Daoy (cell line): ENCODE results near the gene NR2F6. TPM values are rescaled to one million over a fixed set of nuclear protein-coding genes. Genes with fewer than 3 reads are reported as not detected.
"Not testable (repeated sequence)": the region's sequence is repeated elsewhere in the genome, so short reads cannot be mapped to it uniquely, and the experiment has no call there.

Experiments used
- DNase-seq: peaks from one replicate; pipeline ENCODE4 v3.0.0-alpha.2; 2015; ENCODE audit warnings: low read depth
- total RNA-seq: library from RNA; depleted of rRNA; stranded (reverse); fragments of >200 nt; shearing (Covaris generic); gene quantifications from 2 replicates; pipeline ENCODE4 v1.2.3, GENCODE V29; 2014; rRNA removed

NR2F6 gene
- 44.5 and 51.8 TPM in 2 replicates for total RNA-seq

DNA sequence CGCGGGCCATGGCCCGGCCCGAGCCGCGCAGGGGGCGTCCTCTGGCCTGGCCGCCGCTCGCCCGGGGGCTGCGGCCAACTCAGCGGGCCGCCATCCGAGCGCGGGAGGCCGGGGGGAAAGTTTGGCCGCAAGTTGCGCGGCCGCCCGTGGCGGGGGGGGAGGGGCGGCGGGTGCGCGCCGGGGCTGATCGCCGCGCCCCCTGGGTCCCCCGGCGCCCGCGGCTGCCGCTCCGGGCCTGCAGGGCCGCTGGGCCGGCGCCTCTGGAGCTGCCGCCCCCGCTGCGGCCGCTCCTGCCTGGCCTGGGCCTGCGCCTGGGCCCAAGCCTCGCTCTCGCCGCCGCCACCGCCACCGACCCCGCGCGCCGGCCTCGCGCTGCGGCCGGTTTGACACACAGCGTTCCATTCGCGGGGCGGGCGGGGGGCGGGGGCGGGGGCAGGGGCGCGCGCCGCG is at the start of gene NR2F6:
Gene NR2F6, minus strand, starts transcription at position 385 of the 450 bp plus-strand sequence. CDS start 699 bp downstream, outside the sequence.
- DNase-seq = no peak

DNA sequence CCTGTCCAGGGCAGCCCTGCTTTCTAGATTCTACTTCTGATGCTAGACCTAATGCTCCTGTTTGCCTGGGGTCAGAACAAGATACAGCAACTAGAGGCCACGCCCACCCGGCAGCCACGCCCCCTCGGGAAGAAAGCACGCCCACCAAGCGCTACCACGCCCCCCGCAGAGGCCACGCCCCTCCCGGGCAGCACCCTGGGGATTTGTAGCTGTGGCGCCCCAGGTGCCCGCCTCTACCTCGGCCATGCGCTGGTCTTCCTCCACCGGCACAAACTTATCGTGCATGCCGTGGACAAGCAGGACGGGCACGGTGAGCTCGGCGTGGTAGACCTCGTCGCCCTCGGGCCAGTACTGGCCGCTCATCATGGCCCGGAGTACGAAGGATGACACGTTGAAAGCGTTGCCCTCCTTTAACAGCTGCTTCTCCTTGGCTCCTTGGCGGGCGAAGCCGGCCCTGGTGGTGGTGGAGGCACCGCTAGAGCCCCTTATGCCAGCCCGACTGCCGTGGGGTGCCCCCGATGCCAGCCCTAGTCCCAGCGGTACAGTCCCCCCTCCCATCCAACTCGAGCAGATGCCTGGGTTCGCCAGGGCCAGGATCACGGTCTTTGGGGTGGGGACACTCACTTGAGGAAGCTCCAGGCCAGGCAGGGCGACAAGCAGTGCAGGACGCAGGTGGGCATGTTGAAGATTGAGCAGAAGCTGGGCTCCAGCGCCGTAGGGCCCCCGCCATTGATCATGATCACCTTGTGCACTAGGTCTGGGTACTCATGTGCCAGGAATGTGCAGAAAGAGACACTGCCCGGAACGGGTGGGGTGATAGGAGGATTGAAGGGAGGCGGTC is 48.6 kb upstream of the NR2F6 start:
- peak; percentile 44 for DNase-seq

DNA sequence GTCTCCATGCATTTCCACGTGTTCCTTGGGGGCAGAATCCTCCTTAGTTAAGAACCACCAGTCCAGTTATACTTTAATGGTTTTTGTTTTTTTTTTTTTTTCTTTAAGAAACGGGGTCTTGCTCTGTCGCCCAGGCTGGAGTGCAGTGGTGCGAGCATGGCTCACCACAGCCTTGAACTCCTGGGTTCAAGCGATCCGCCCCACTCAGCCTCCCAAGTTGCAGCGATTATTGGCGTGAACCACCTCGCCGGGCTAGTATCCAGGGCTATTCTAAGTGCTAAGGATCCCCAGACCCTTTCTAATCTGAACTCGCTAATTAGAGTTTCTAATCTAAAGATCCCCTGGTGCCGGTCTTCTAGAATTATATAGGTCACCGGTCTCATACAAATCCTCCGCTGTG is 47.9 kb upstream of the NR2F6 start:
- DNase-seq = no peak

DNA sequence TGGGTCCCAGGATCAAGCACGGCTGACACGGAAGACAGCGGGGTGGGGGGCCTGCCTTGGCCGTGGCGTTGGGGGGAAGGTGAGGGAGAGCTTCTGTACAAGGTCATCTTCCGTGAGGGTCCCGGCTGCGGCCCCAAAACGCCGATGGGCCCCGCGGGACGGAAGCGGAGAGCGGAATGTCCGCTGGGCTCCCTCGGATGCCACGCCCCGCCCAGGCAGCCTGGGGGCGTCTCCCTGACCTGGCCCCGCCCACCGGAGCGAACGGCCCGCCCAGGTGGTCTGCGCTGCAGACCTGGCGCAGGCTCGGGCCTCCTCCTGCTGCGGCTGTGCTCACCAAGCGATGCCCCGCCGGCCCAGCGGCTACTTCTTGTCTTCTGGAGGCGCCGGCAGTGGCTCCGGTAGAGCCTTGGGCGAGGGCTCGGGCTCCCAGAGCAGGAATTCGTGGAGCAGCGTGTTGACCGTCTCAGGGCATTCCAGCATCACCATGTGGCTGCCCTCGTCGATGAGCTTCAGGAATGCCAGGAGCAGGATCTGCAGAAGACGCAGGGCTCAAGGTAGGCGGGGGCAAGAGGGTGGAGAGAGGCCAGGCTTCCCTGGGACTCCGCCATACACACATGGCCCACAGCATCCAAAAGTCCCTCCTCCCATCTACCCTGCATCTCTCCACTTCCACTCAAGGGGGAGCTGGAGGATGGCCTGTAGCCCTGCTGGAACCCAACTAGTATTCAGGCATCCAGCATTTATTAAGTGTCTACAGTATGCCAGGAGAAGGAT is 46.8 kb upstream of the NR2F6 start:
- DNase-seq = peak; percentile 92

DNA sequence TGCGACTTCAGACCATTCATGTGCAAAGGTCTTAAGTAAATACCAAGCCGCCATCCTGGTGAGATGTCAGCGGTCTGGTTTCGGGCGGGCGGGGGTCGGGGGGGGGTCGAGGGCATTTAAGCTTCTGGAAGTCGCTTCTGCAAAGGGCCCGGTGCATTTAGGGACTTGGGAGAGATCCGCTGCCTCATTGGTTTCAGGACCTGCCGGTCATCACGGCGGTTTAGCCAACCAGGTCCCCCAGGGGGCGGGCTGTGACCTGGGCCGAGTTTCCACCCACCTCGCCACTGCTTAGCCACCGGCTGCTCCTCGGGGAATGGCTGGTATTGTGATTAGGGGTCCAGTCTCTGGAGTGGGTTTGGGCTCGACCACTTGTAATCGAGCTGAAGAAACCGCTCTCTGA is 43.8 kb upstream of the NR2F6 start:
- peak; percentile 83 for DNase-seq

DNA sequence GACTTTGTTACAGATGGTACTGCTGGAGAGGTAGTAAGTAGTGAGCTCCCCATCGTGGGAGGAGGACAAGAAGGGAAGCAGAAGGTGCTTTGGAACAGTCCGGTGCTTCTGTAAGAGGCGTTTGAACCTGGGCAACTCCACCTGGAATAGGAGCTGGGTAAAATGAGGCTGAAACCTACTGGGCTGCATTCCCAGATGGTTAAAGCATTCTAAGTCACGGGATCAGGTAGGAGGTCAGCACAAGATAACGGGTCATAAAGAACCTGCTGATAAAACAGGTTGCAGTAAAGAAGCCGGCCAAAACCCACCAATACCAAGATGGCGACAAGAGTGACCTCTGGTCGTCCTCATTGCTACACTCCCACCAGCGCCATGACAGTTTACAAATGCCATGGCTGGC is 41.0 kb upstream of the NR2F6 start:
- no peak for DNase-seq

DNA sequence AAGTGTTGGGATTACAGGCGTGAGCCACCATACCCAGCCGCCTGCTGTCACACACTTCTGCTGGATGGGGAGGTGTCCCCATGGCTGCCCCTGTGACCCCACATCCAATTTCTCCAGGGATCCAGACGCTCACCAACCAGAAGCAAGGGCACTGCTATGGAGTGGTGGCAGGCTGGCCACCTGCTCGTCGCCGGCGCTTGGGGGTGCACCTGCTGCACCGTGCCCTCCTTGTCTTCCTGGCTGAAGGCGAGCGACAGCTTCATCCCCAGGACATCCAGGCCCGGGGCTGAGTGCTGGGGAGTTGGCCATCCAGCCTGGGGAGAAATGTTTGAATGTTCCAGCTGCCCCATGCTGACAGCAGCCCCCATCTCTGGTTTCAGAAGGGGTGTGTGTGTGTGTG is 40.5 kb upstream of the NR2F6 start:
- DNase-seq = no peak

DNA sequence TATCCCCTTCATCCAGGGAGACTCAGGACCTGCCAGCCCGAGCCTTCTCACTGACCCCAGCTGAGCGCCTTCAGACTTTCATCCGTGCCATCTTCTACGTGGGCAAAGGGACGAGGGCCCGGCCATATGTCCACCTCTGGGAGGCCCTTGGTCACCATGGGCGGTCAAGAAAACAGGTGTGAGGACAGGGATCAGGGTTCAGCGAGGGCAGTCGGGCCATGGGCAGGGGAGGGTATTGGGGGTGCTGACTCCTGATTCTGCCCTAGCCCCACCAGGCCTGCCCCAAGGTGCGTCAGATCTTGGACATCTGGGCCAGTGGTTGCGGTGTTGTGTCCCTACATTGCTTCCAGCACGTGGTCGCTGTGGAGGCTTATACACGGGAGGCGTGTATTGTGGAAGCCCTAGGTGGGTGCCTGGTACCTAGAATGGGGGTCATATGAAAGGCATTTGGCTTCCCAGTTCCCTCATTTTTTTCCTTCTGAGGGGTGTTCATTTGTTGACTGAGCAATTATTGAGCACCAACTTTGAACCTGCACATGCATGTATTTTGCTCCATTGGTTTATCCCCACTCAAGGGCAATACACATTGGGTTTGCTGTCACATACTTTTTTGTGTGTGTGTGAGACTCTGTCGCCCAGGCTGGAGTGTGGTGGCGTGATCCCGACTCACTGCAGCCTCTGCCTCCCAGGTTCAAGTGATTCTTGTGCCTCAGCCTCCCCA is 39.9 kb upstream of the NR2F6 start:
- no peak for DNase-seq

DNA sequence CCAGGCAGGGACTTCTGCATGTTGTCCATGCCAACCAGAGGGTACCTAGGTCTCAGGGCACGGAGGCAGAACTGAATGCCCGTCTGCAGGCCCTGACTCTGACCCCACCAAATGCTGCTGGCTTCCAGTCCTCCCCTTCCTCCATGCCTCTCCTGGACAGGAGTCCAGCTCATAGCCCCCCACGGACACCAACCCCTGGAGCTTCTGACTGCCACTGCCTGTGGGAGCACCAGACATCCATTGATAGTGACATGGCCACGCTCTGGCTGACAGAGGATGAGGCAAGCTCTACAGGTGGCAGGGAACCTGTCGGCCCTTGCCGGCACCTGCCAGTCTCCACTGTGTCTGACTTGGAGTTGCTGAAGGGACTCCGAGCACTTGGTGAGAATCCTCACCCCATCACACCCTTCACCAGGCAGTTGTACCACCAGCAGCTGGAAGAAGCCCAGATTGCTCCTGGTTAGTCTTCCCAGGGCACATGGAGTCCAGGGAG is 37.8 kb upstream of the NR2F6 start:
- DNase-seq = no peak

DNA sequence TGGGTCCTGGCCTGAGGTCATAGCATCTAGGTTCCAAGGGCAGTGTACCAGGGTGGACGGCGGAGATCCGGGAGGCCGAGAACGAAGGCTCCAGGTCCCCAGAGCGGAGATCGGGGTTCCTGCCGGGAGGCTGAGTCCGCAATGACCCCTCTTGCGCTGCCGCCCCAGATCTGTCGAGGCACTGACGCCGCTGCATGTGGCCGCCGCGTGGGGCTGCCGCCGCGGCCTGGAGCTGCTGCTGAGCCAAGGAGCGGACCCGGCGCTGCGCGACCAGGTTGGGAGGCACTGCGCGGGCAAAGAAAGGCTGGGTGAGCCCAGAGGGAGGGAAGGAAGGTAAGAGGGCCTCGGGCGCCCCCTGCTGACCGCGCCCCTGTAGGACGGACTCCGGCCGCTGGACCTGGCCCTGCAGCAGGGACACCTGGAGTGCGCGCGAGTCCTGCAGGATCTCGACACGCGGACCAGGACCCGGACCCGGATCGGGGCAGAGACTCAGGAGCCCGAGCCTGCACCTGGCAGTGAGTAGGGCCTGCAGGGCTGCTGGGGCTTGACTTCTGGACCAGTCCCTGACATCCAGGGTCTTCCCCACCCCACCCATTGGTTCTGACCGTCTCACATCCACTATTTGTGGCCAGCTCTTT is 36.9 kb upstream of the NR2F6 start:
- peak; percentile 93 for DNase-seq

DNA sequence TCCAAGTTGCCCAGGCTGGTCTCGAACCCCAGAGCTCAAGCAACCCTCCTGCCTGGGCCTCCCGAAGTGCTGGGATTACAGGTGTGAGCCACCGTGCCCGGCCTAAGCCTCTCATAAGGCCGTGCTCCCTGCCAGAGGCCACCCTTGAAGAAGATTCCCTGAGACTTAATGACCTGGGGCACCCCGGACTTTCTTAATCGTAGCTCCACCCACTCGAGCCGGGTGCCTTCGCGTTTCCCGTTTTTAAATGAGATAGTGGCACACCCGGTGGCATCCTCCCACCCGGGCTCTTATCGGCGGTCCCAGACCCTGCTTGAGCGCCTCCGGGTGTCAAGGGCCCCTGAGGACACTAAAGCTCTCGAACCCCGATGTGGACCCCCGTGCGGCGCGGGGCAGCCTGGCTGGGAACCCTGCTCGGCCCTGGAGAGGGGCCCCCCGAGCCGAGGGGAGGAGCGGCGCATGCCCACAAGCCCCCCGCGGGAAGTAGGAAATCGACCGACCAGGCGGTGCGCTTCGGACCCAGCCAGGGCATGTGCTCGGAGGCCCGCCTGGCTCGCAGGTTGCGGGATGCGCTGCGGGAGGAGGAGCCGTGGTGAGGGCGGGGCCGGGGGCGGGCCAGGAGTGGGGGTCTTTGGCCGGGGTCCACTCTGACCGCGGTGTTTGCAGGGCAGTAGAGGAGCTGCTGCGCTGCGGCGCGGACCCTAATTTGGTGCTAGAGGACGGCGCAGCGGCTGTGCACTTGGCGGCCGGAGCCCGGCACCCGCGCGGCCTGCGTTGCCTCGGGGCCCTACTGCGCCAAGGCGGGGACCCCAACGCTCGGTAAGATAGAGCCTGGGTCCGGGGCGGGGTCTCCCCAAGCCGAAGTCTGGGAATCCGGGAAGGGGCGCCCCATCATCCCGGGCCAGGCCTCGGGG is 35.9 kb upstream of the NR2F6 start, which contains the start of gene ANKLE1:
Gene ANKLE1, plus strand, starts transcription at position 511 of the 914 bp plus-strand sequence. Its CDS starts 20 bp downstream, at position 531.
- peak; percentile 61 for DNase-seq

DNA sequence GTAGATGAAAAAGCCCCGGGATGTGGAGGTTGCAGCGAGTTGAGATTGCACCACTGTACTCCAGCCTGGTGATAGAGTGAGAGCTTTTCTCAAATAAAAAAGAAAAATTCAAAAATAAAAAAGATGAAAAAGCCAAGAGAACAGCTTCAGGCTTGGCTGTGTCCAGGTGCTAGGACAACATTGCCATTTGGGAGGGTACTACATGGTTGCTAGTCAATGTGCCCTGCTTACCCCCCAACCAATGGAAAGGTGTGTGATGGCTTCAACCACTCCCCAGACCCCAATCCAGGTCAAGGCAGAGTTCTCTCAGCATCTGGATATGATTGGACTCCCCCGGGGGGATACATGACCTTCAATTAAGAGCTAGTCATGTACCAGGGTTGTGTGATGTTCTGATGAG is 33.7 kb upstream of the NR2F6 start:
- DNase-seq = no peak

DNA sequence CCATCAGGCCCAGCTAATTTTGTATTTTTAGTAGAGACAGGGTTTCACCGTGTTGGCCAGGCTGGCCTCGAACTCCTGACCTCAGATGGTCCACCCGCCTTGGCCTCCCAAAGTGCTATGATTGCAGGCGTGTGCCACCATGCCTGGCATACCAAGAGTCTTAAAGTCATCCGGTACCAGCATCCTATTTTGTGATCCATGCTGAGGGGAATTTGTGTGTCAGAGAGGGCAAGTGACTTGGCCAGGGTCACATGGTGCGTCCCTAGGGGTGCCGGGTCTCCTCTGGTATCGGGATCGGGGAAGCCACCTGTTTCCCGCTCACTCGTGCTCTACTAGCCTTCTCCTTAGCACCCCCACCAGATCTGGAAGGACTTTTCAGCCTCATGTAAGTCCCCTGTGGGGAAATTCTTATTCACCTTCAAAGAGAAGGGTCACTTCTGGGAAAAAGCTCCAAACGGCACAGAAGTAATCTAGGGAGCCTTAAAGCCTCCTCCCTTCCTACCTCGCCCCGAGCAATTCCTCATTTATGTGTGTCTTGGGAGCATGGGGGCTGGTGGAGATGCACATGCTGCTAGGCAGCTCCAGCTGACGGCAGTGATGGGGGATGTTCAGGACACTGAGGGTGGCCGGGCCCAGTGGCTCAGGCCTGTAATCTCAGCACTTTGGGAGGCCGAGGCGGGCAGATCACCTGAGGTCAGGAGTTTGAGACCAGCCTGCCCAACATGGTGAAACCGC is 29.9 kb upstream of the NR2F6 start:
- DNase-seq = no peak

DNA sequence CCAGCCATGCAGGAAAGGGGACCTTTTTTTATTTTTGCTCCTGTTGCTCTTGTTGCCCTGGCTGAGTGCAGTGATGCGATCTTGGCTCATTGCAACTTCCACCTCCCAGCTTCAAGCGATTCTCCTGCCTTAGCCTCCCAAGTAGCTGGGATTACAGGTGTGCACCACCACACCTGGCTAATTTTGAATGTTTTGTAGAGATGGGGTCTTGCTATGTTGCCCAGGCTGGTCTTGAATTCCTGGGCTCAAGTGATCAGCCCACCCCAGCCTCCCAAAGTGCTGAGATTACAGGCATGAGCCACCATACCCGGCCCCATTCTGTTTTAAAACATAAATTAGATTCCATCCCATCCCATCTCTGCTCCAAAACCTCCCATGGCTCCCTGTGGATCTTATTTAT is 29.2 kb upstream of the NR2F6 start:
- not testable (repeated sequence) for DNase-seq

DNA sequence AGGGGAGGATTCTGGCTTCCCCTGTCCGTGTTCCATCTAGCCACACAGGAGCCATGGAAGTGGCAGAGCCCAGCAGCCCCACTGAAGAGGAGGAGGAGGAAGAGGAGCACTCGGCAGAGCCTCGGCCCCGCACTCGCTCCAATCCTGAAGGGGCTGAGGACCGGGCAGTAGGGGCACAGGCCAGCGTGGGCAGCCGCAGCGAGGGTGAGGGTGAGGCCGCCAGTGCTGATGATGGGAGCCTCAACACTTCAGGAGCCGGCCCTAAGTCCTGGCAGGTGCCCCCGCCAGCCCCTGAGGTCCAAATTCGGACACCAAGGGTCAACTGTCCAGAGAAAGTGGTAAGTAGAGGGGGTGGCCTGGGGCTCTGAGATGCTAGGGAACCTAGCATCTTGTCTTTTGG is 23.0 kb upstream of the NR2F6 start:
- DNase-seq = no peak

DNA sequence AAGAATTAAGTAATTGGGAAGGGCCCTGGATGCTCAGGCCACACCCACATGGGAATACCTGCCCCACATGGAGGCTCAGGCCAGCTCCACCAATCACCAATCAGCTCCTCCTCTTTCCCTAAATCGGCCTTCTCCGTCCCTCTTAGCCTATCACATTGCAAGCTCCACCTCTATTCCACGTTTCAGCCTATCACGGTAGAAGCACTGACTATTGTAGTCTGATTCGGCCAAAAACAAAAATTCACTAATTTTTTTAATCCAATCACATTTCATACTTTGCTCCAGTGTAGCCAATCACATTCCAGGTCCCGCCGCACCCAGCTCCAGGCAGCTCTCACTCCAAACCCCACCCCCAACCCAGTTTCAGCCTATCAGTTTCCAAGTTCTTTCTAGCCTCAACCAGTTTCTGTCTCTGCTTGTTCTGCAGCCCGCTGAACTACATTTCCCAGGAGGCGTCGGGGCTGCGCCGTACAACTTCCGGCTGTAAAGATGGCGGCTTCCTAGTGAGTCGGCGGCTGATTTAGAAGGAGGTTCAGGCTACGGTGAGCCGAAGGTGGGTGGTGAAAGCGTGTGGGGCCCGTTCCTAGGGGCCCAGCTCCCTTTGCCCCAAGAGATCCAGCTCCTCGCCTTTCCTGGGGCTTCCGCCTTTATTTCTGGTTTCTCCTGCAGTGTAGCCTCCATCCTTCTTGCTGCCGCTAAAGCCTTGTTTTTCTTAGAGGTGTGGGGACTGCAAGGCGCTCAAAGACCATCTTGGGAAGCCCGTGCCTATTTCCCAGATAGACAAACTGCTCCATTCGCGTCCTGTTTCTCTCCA is 21.5 kb upstream of the NR2F6 start, which contains the start of gene BABAM1:
Gene BABAM1, plus strand, starts transcription at position 469 of the 814 bp plus-strand sequence. CDS start 1,364 bp downstream, outside the sequence.
- peak; percentile 98 for DNase-seq

DNA sequence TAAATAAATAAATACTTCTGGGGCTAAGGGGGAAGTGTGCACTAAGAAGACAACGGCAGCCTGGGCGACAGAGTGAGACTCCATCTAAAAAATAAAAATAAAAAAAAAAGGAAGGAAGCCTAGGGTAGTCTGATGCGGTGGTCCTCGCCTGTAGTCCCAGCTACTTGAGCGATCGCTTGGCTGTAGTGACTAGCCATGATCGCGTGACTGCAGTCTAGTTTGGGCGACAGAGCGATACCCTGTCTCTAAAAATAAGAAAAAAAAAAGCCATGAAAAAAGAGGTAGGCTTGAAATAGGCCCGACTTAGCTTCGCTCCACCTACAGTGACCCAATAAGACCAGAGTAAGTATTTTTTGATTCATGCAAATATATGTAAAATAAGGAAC is 20.9 kb upstream of the NR2F6 start:
- DNase-seq = no peak

DNA sequence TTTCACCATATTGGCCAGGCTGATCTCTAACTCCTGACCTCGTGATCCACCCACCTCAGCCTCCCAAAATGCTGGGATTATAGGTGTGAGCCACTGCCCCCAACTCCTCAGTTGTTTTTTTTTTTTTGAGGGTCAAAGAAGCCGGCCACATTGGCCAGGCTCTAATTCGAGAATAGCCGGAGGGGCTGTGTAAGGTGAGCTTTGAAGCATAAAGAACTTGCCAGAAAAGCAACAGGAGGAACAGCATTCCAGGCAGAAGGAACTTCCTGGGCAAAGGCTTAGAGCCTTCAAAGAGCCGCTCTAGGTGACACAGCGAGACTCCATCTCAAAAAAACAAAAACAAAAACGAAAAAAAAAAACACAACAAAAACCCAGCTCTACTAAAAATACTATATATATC is 20.3 kb upstream of the NR2F6 start:
- DNase-seq = no peak

DNA sequence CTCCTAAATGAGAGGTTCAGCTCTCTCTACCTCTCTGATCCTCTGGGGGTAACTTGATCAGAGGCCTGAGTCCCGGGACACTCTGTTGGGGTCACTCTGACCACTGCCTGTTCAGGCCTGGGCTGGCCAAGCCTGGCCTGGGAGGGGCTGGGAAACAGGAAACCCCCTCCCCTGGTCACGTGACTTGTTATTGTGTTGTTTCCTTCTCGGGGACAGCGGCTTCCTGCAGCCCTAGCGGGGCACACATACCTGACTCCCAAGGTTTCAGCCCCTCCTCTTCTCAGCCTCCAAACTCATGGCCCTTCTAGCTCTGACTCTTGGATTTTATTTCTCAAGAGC is 18.9 kb upstream of the NR2F6 start, which contains the start of gene USHBP1:
Gene USHBP1, minus strand, starts transcription at position 105 of the 339 bp plus-strand sequence. CDS start 446 bp downstream, outside the sequence.
- DNase-seq = no peak
